ENCODE results near the gene CLEC9A.

The CLEC9A gene

DNA sequence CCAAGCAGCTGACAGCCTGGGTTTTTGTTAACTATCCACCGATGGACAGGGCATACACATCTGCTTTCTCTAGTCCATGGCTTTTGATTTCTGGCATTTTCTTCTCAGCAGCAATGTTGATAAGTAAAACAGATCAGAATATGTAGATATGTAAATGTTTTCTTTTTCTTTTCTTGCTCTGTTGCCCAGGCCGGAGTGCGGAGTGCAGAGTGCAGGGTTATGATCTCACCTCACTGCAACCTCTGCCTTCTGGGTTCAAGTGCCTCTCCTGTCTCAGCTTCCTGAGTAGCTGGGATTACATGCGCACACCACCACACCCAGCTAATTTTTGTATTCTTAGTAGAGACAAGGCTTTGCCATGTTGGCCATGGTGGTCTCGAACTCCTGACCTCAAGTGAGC lies 27.9 kb downstream of the CLEC9A start:
- DNase-seq (ENCODE audit: extremely low spot score, insufficient read length, low read depth) (no peak), FAIRE-seq (no peak)

DNA sequence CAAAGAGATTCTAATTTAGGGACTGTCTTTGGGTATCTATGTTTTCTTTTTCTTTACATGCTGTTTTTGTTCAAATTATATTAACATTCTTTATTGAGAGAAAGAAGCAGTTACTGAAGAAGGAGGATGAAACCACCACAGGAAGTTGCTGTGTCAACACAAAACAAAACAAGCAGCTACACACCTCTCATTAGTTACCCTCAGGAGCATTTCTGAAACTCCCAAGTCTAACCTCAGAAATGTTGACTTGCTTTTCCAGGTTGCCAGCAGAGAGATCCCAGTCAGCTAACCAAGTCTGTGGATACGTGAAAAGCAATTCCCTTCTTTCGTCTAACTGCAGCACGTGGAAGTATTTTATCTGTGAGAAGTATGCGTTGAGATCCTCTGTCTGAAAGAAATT lies 34.8 kb downstream of the CLEC9A start:
- no peak for FAIRE-seq

DNA sequence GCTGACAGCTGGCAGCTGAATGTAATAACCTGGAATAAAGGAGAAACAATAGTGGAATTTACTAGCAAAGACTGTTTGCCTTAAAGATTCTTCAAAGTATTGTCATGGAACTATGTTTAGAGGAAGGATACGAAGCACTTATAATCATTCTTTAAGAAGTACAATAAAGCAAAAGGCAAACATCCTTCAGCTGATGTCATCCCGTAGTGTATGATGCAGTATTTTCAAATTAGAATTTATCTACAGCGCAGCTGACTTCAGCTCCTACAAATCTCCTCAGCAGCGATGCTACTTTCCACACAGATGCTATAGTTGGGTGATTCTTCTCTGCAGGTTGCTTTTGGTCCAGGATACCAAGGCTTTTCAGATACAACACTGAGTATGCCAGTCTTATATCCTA lies 36.8 kb downstream of the CLEC9A start:
- FAIRE-seq (no peak), DNase-seq (ENCODE audit: extremely low spot score, insufficient read length, low read depth) (no peak)

More for the DNA sequence above, 34.8 kb downstream of the CLEC9A start:
- DNase-seq (ENCODE audit: extremely low spot score, insufficient read length, low read depth): no peak

DNA sequence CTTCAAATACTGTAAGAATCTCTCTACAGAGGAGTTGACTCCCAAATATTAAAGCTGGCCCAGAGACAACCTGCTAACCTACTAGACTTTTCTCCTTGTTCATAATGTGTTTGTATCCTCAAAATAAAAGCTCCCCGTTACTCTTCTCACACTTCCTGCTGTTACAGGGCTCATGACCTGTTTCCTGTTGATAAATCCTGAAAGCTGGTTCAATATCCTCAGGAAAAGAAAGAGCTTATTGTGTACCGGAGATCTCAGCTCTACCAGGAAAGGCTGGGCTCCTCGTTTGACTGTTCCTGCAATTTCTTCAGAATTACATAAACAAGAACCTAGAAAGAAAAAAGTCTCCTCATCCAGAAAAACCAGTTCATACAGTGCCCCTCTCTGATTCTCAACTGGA lies 37.5 kb downstream of the CLEC9A start:
- DNase-seq (ENCODE audit: extremely low spot score, insufficient read length, low read depth) (no peak), FAIRE-seq (no peak)

DNA sequence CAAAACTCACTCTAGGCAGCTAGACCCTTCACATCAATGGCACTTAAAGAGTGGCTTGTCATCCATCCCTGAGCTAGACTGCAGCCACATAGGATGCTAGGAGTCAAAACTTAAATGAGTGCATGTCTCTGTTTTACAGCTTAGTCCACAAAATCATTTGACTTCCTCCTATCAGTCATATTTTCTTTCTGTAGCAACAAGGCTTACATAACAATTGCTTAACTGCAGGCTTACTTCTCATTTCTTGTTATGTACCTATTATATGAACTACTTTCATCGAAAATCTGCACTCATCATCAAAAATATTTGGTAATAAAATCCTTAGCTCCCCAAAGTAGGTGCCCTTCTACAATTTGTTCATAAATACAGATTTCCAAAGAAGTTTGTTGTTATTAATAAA lies 38.2 kb downstream of the CLEC9A start:
- no peak for DNase-seq (ENCODE audit: extremely low spot score, insufficient read length, low read depth)
- no peak for FAIRE-seq

DNA sequence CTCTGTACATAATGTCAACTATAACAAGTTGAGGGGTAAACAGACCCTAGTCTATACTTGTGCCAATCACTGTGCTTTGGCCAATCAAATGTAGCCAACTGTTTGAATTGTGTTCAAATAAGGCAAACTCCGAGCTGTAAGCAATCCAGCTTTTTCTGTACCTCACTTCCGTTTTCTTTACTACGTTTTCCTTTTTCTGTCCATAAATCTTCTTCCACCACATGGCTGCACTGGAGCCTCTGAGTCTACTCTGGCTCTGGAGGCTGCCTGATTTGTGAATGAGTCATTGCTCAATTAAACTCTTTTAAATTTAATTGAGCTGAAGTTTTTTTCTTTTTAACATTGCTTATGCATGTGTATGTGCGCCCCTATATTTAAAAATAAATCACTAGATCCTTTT lies 38.6 kb downstream of the CLEC9A start:
- DNase-seq (ENCODE audit: extremely low spot score, insufficient read length, low read depth) (no peak), FAIRE-seq (no peak)

DNA sequence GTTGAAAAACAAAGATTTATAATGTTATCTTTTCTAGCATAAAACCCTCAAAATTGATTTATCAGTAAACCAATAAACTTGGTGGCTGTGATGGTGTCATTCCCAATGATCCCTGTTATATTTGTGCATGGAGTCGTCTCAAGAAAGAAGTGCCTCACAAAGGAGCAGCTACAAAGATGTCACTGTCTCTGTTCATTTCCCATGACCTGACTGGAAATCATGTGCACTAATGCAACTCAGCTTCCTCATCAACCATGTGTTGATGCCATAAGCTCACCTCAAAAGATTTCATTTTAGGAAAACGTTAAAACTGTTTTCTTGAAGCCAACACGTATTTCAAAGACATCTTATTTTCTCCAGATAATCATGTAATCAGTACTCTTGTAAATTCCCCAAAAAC lies 39.5 kb downstream of the CLEC9A start:
- FAIRE-seq: peak; percentile 38
- DNase-seq (ENCODE audit: extremely low spot score, insufficient read length, low read depth): no peak

DNA sequence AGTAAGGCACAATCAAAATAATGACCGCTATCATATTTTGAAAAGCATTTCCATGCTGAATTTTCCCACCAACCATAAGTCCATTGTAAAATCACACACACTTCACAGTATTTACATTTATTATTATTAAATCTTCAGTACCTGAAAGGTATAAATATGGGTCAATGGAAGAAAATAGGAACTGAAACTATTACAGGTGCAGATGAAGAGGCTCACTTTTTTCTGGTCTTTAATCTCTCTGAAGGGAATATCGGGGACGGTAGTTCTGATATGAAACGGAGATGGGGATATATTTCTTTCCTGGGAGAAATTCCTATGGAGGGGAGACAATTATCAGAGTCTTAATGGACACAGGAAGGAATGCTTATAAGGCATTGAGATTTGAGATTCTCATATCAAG lies 39.9 kb downstream of the CLEC9A start:
- no peak for FAIRE-seq
- no peak for DNase-seq (ENCODE audit: extremely low spot score, insufficient read length, low read depth)

DNA sequence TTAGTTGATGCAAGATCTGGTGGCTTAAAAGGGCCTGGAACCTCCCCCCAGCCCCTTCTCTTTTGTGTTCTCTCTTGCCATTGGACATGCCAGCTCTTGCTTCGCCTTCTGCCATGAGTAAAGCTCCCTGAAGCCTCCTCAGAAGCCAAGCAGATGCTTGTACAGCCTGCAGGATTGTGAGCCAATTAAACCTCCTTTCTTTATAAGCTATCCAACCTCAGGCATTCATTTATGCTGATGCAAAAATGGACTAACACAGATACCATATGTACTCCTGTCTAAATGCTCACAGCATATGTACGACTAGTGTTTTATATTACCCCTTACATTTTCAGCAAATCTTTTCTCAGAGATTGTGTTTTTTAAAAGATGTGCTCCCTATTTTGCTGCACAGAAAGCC lies 41.6 kb downstream of the CLEC9A start:
- DNase-seq (ENCODE audit: extremely low spot score, insufficient read length, low read depth) (no peak), FAIRE-seq (no peak)

DNA sequence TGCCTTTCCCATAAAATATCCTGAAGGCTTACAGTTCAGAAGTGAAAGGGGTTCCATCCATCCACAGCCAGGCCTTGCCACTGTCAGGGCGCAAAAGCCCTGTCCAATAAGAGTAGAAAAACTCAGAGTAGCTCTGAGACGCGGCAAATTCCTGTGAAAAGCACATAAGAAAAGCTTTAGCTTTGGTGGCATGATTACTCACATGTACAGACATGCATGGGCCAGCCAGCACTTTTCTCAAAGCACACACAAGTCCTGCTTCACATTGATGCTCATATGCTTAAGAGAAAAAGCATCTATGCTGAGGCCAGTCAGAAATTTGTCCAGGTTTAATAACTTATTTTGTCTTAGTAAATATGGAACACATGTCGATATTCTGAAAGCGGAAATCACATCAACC lies 42.8 kb downstream of the CLEC9A start:
- FAIRE-seq (no peak), DNase-seq (ENCODE audit: extremely low spot score, insufficient read length, low read depth) (no peak)

DNA sequence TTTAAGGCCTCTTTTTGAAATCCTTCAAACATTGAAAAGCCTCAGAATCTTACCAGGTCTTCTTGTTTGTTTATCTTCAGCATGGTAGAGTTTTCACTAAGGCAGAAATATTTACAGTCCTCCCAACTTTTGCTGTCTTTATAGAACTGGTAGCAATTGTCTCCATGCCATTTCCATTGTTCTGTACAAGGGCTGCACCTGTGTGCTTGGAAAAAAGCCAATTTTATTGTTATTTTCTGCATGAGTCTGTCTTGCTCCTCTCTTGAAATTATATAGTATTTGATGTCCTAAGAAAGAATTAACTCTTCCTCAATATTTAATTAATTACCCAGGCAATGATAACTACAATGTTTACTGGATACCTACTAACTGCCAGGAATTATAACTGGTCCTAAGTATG lies 45.0 kb downstream of the CLEC9A start:
- no peak for DNase-seq (ENCODE audit: extremely low spot score, insufficient read length, low read depth)
- no peak for FAIRE-seq

DNA sequence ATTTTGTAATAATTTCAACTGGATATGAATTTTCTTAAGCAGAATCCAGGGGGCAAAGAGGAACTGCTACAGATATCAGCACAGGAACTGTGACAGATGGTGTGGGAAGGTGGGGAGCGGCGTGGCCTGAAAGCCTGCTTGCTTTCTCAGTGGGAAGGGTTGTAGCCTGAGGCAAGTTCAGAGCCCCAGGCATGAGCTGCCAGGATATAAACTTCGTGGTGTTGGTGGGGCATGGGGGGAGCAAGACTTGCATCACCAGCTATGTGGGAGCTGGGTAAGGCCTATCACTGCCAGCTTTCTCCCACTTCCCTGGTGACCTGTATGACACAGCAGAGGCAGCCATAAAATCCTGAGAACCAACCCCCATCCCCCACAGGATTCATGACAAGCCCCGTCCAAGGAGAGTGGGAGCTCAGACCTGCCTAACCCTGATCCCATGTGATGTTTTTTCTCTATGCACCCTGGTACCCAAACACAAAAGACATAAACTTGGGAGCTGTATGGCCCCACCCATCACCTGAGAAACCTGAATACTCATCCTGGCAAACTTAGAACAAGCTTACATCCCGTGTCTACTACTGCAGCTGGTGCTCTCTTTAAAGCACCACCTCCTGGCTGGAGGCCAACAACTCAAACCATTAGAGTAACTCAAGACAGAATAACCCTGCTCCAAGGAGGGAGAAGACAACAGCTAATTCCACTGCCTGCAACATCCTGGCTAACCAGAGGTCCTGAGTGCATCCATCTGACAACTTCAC lies 51.8 kb downstream of the CLEC9A start:
- FAIRE-seq (no peak), DNase-seq (ENCODE audit: extremely low spot score, insufficient read length, low read depth) (no peak)

DNA sequence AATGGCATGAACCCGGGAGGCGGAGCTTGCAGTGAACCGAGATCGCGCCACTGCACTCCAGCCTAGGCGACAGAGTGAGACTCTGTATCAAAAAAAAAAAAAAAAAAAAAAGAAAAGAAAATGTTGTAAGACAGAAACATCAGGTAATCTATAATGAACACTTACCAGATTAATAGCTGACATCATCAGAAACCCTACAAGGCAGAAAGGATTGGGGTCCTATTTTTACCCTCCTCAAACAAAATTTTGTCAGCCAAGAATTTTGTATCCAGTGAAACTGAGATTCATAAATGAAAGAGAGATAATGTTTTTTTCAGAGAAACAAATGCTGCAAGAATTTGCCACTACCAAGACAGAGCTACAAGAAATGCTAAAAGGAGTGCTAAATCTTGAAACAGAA lies 54.3 kb downstream of the CLEC9A start:
- FAIRE-seq (no peak), DNase-seq (ENCODE audit: extremely low spot score, insufficient read length, low read depth) (no peak)

DNA sequence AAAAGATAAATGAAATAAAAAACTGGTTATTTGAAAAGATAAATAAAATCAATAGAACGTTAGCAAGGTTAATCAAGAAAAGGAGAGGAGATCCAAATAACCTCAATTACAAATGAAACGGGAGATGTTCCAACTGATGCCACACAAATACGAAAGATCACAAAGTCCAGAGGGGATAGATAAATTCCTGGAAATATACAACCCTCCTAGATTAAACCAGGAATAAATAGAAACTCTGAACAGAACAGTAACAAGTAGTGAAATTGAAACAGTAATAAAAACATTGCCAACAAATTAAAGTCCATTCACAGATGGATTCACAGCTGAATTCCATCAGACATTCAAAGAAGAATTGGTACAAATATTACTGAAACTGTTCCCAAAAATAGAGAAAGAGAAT lies 55.9 kb downstream of the CLEC9A start:
- FAIRE-seq: no peak
- DNase-seq (ENCODE audit: extremely low spot score, insufficient read length, low read depth): no peak

DNA sequence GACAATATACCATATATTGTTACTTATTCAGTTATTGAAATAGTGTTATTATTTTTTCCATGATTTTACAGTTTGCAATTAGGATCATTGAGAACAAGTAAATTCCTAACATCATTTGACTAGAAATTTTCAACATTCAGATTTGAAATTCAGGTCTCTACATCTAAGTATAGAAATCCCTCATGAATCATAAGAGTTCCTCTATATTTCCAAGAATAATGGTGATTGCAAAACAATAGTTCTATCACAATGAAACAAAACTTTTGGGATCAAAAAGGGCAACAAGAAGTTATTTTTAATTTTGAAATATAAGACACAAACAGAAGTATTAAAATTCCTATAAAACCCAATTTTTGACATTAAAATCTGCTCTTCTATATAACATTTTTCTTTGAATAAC lies 57.5 kb downstream of the CLEC9A start:
- DNase-seq (ENCODE audit: extremely low spot score, insufficient read length, low read depth): no peak
- FAIRE-seq: no peak

DNA sequence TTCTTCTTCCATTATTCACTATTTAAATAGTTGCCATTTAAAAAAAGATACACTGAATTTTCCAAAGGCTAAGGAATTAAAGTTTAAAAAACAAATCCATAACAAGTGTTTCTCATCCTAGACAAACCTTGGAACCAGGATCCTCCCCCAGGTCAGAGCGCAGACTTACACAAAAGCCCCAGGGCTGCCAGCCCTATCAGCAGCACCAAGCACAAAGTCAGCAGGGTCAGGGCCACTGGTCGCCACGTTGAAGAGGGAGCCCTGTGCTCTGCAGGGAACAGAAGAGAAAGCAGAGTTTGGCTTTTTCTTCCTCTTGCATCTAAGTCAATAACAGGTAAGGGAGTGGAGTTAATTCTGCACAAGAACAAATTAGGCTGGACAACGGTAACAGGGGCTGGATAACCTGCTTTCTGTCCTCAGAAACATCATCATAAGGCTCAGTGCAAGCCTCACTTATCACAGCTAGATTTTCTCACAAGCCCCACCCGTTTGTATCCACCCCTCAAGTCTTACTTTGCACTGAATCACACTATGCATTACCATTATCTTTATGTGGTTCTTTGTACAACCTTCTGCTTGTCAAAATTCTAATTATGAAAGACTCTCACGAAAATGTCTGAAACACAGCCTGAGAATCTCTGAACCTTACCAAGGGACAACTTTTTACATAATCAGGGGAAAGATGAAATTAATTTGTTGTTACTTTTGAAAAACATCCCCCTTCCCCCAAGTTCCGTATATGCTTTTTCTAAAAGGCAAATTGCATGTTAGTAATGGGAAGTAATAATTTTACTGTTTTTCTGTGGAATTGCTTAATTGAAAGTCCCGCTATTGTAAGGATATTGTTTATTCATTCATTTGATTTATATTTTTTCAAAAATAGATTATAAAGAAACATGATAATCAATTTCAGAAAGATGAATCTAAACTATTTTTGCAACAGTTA lies 58.7 kb downstream of the CLEC9A start:
- FAIRE-seq (no peak), DNase-seq (ENCODE audit: extremely low spot score, insufficient read length, low read depth) (no peak)

DNA sequence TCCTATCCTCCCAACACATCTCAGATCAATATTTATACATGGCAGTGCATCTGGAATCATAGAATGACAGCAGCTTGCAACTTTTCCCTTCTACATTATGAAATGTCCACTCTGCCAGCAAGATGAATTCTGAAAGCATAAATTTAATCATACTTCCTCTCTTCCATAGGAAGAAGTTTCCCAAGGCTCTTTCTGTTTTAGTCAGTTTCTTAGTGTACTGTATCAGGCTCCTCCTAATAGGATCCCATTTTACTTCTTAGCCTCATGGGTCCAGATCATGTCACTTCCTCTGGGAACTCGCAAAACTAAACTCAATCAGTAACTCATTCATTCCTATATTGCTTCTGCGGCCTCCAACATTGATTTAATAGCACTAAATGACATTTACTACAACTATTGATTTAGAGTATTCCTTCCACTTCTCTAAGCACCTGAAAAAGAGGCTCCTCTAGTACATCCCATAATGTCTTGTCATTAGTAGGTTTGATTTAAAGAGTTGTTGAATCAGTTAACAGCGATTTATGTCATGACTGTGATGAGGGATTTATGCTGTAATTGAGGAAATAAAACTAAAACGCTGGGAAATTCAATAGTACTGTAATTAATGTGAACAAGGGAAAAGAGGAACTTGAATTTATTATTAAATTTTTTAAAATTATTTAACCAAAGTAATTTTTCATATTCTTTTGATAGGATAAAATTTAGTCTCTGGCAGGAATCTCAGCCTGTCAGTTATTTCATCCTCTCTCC lies 64.3 kb downstream of the CLEC9A start:
- FAIRE-seq (no peak), DNase-seq (ENCODE audit: extremely low spot score, insufficient read length, low read depth) (no peak)

DNA sequence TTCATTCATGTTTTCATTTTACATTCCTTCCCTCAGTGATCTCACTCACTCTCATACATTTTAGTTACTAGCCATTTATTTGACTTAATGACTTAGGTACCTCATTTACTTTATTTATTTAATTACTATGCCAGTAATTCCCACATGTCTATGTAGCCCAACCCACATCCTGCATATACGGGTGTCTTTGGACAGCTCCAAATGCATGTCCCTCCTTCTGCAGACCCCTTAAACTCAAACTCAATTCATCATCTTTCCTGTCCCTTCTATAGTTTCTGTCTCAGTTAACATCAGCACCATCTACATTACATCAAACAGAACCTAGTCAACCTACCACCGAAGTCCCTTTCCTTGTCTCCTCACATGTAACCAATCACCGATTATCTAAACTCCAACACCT lies 65.5 kb downstream of the CLEC9A start:
- DNase-seq (ENCODE audit: extremely low spot score, insufficient read length, low read depth) (no peak), FAIRE-seq (no peak)

DNA sequence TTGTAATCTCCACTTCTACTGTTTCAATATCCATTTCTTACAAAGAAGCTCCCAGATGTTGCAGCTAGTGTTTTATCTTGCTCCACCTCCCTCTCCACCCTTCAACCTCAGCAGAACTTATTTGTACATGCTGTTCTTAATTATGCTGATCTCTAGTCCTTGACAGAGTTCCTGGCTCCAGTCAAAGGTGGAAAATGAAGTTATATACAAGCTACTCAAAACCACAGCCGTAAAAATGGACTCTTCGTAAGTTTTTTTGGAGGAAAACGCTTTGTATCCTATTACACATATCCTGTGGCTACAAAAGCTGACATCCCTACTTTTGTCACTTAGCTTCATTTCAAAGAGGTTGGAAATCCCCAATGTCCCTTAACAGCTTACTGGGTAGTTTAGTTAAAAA lies 67.0 kb downstream of the CLEC9A start:
- no peak for DNase-seq (ENCODE audit: extremely low spot score, insufficient read length, low read depth)
- no peak for FAIRE-seq

DNA sequence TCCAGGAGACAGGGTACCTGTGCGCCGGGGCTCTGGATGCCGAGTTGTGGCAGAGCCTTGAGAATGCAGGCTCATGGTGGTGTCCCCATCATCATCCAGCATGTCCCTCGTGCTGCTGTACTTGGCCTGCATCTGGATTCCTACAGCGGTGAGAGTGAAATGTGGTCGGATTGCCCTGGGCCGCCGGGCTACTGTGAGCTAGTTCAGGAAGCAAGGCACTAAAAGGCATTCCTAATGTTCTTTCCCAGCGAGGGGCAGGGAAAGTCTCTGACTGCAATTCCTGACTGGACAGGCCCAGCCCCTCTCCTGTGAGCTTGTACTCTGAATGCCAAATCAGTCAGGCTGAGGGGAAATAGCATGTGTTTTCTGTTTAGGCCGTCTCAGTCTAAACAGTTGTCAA lies 68.3 kb downstream of the CLEC9A start, which contains the start of gene CLEC1A:
TSS of gene CLEC1A (minus strand) at position 195 of the 400 bp plus-strand sequence. CDS start at position 132, 63 bp downstream.
- DNase-seq (ENCODE audit: extremely low spot score, insufficient read length, low read depth) (no peak), FAIRE-seq (no peak)
